ENCODE results near the gene BRSK2.

Gene BRSK2

GRCh38 chr11:1458340-1459218 is 68.8 kb downstream of the BRSK2 start:
- Histone ChIP-seq H3K9ac (no peak overlapping the region), H2AFZ (no peak overlapping the region), H3K9me3 (ENCODE audit: control insufficient read depth, low read length) (no peaks in the 10 kb centered on the region), H3K27me3 (ENCODE audit: control insufficient read depth, insufficient read depth, low read length) (no peaks in the 10 kb centered on the region), H3K79me2 (no peaks in the 10 kb centered on the region), H3K36me3 (ENCODE audit: control insufficient read depth, insufficient read depth, low read length) (no peaks in the 10 kb centered on the region), H3K4me2 (ENCODE audit: low read length) (no peak overlapping the region), H3K27ac (no peak overlapping the region), H3K4me3 (ENCODE audit: low read depth, low read length) (no peak overlapping the region), H3K4me1 (no peaks in the 10 kb centered on the region)
- no peak for TF ChIP-seq CTCF (IDR thresholded peaks at IDR 0.05)

DNA sequence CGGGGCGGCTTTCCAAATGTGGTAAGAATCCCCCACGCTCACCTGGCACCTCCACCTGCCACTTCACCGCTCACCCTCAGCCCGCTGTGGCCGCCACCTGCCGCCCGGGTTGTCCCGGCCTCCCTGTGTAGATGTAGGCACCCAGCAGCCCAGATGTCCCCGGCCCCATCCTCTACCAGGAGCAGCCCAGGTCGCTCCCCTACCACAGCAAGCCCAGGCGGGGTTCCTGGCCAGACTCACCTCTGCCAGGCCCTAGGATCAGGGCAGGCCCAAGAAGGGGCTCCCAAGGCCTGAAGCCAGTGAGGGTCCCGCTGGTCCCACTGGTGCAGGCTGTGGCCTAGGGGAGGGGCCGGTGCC is 69.5 kb downstream of the BRSK2 start:
- Histone ChIP-seq H3K36me3 (ENCODE audit: control insufficient read depth, insufficient read depth, low read length) (no peaks in the 10 kb centered on the region), H2AFZ (no peak overlapping the region), H3K9ac (no peak overlapping the region), H3K4me3 (ENCODE audit: low read depth, low read length) (no peak overlapping the region), H3K79me2 (no peaks in the 10 kb centered on the region), H3K27me3 (ENCODE audit: control insufficient read depth, insufficient read depth, low read length) (no peaks in the 10 kb centered on the region), H3K9me3 (ENCODE audit: control insufficient read depth, low read length) (no peaks in the 10 kb centered on the region), H3K4me2 (ENCODE audit: low read length) (no peak overlapping the region), H3K27ac (no peak overlapping the region), H3K4me1 (no peaks in the 10 kb centered on the region)
- TF ChIP-seq CTCF (IDR thresholded peaks at IDR 0.05): no peak

GRCh38 chr11:1459764-1460395 is 70.1 kb downstream of the BRSK2 start:
- no peak overlapping the region for H3K4me2 ChIP-seq (ENCODE audit: low read length)
- no peak overlapping the region for H3K27ac ChIP-seq
- no peaks in the 10 kb centered on the region for H3K79me2 ChIP-seq
- no peak overlapping the region for H3K4me3 ChIP-seq (ENCODE audit: low read depth, low read length)
- H3K9ac ChIP-seq: no peak overlapping the region
- no peaks in the 10 kb centered on the region for H3K36me3 ChIP-seq (ENCODE audit: control insufficient read depth, insufficient read depth, low read length)
- no peaks in the 10 kb centered on the region for H3K4me1 ChIP-seq
- H3K27me3 ChIP-seq (ENCODE audit: control insufficient read depth, insufficient read depth, low read length): no peaks in the 10 kb centered on the region
- H2AFZ ChIP-seq: no peak overlapping the region
- no peak for TF ChIP-seq CTCF (IDR thresholded peaks at IDR 0.05)
- no peaks in the 10 kb centered on the region for H3K9me3 ChIP-seq (ENCODE audit: control insufficient read depth, low read length)

- Histone ChIP-seq H3K36me3 (ENCODE audit: control insufficient read depth, insufficient read depth, low read length) (no peaks in the 10 kb centered on the region), H3K4me3 (ENCODE audit: low read depth, low read length) (no peak overlapping the region), H3K4me2 (ENCODE audit: low read length) (no peak overlapping the region), H3K27ac (no peak overlapping the region), H2AFZ (no peak overlapping the region), H3K79me2 (no peaks in the 10 kb centered on the region), H3K27me3 (ENCODE audit: control insufficient read depth, insufficient read depth, low read length) (no peaks in the 10 kb centered on the region), H3K9ac (no peak overlapping the region), H3K9me3 (ENCODE audit: control insufficient read depth, low read length) (no peaks in the 10 kb centered on the region), H3K4me1 (no peaks in the 10 kb centered on the region)
- no peak for TF ChIP-seq CTCF (IDR thresholded peaks at IDR 0.05)
Measured at GRCh38 chr11:1460396-1460985, 70.8 kb downstream of the BRSK2 start.
